HepG2 (cell line): ENCODE data around the gene CRISPLD2. TPM values are rescaled to one million over a fixed set of nuclear protein-coding genes. Genes with fewer than 3 reads are reported as not detected.

Experiments used
- FOXC1 ChIP-seq: sonication (generic); formaldehyde crosslinking; IDR thresholded peaks from 2 replicates; pipeline ENCODE4 v1.8.0; 2022; ENCODE audit warnings: mild to moderate bottlenecking, missing genetic modification reagents, borderline replicate concordance
- HCFC1 ChIP-seq: fragments of 150-350 bp; IDR thresholded peaks from 2 replicates; pipeline ENCODE4 v1.6.1; 2014; ENCODE audit warnings: low read depth, low read length
- HOXA9 ChIP-seq: sonication (generic); formaldehyde crosslinking; IDR thresholded peaks from 2 replicates; pipeline ENCODE4 v1.8.1; 2022; ENCODE audit warnings: missing genetic modification reagents, mild to moderate bottlenecking, moderate library complexity, borderline replicate concordance
- MAFG ChIP-seq: sonication (generic); formaldehyde crosslinking; IDR thresholded peaks from 2 replicates; pipeline ENCODE4 v1.5.1; 2020; ENCODE audit warnings: mild to moderate bottlenecking, missing genetic modification reagents
- MED13 ChIP-seq: sonication (generic); formaldehyde crosslinking; IDR thresholded peaks from 2 replicates; pipeline ENCODE4 v1.5.0; 2020; ENCODE audit warnings: missing genetic modification reagents
- MXD4 ChIP-seq: IDR thresholded peaks from 2 replicates; pipeline ENCODE4 v1.6.1; 2016; ENCODE audit warnings: mild to moderate bottlenecking, missing biosample characterization, missing genetic modification reagents
- PCBP1 ChIP-seq: fragments of 200-400 bp; formaldehyde crosslinking; IDR thresholded peaks from 2 replicates; pipeline ENCODE4 v1.6.1; 2017; ENCODE audit warnings: mild to moderate bottlenecking, low read depth, low read length, borderline replicate concordance
- PHB2 ChIP-seq: fragments of 450-650 bp; IDR thresholded peaks from 2 replicates; pipeline ENCODE4 v1.6.1; 2018; ENCODE audit not compliant: partially characterized antibody
- PHF21A ChIP-seq: sonication (generic); formaldehyde crosslinking; IDR thresholded peaks from 2 replicates; pipeline ENCODE4 v1.5.0; 2020; ENCODE audit warnings: mild to moderate bottlenecking, missing genetic modification reagents
- POLR2G ChIP-seq: fragments of 200-400 bp; formaldehyde crosslinking; IDR thresholded peaks from 2 replicates; pipeline ENCODE4 v1.6.1; 2018; ENCODE audit warnings: mild to moderate bottlenecking, low read depth, low read length, moderate library complexity
- RNF2 ChIP-seq: fragments of 450-650 bp; conservative IDR thresholded peaks from 2 replicates; pipeline ENCODE4 v1.6.1; 2016; ENCODE audit warnings: low read depth
- SRSF4 ChIP-seq: fragments of 200-400 bp; formaldehyde crosslinking; IDR thresholded peaks from one replicate; pipeline ENCODE4 v1.6.1; 2018; ENCODE audit warnings: mild to moderate bottlenecking, low read depth, low read length, moderate library complexity; ENCODE audit not compliant: poor library complexity, severe bottlenecking
- THRA ChIP-seq: sonication (generic); formaldehyde crosslinking; IDR thresholded peaks from 2 replicates; pipeline ENCODE4 v1.4.0; 2020; ENCODE audit warnings: missing genetic modification reagents, borderline replicate concordance
- ZMYM4 ChIP-seq: sonication (generic); formaldehyde crosslinking; IDR thresholded peaks from 2 replicates; pipeline ENCODE4 v1.8.1; 2023; ENCODE audit warnings: mild to moderate bottlenecking, missing genetic modification reagents
- ZNF253 ChIP-seq: sonication (generic); formaldehyde crosslinking; IDR thresholded peaks from 2 replicates; pipeline ENCODE4 v1.8.0; 2022; ENCODE audit warnings: mild to moderate bottlenecking, missing genetic modification reagents, borderline replicate concordance
- ZNF510 ChIP-seq: sonication (generic); formaldehyde crosslinking; IDR thresholded peaks from 2 replicates; pipeline ENCODE4 v1.4.0; 2020; ENCODE audit warnings: low read depth, mild to moderate bottlenecking, missing genetic modification reagents
- ZNF614 ChIP-seq: IDR thresholded peaks from 2 replicates; pipeline ENCODE4 v1.6.1; 2018; ENCODE audit warnings: missing biosample characterization, missing genetic modification reagents, inconsistent platforms, borderline replicate concordance
- ZNF615 ChIP-seq: sonication (generic); formaldehyde crosslinking; IDR thresholded peaks from 2 replicates; pipeline ENCODE4 v1.5.0; 2020; ENCODE audit warnings: mild to moderate bottlenecking, missing genetic modification reagents, borderline replicate concordance
- ZNF672 ChIP-seq: sonication (generic); formaldehyde crosslinking; IDR thresholded peaks from 2 replicates; pipeline ENCODE4 v1.8.1; 2022; ENCODE audit warnings: missing genetic modification reagents
- ZNF75D ChIP-seq: sonication (generic); formaldehyde crosslinking; IDR thresholded peaks from 2 replicates; pipeline ENCODE4 v1.8.1; 2023; ENCODE audit warnings: missing genetic modification reagents, mild to moderate bottlenecking, borderline replicate concordance
- ZNF780A ChIP-seq: sonication (generic); formaldehyde crosslinking; IDR thresholded peaks from 2 replicates; pipeline ENCODE4 v1.8.0; 2022; ENCODE audit warnings: mild to moderate bottlenecking, missing genetic modification reagents, moderate library complexity
- ZNF784 ChIP-seq: sonication (generic); formaldehyde crosslinking; IDR thresholded peaks from 2 replicates; pipeline ENCODE4 v1.5.1; 2020; ENCODE audit warnings: missing genetic modification reagents, mild to moderate bottlenecking, borderline replicate concordance
- polyA plus RNA-seq, 8 experiments: library from polyadenylated mRNA; depleted of rRNA in 3 of 8; stranded (reverse) in 7 of 8; unstranded in 1 of 8; fragments of >200 nt; fragmentation: Illumina TruSeq in 4 of 8; extraction: Trizol in 4 of 8; gene quantifications; 2 replicates each; pipeline versions ENCODE4 v1.2.1 to v1.2.3, GENCODE V29; 2011 to 2016; ENCODE audit warnings: low read depth in 4 of 8, missing spikeins in 1 of 8, mixed read lengths in 1 of 8; ENCODE audit not compliant: insufficient read depth in 1 of 8
- total RNA-seq, 5 experiments: library from RNA; depleted of rRNA; stranded (reverse); fragments of >200 nt; fragmentation: Illumina TruSeq; extraction: Trizol; gene quantifications; 2 replicates each; pipeline ENCODE4 v1.2.3, GENCODE V29; 2016; ENCODE audit warnings: low read depth in 1 of 5
- TF ChIP-seq, protein P1 (sequence below): sonication (generic); formaldehyde crosslinking; IDR thresholded peaks from 2 replicates; pipeline ENCODE4 v1.5.0; 2020; ENCODE audit warnings: mild to moderate bottlenecking, missing genetic modification reagents
- TF ChIP-seq, protein P2 (sequence below): sonication (generic); formaldehyde crosslinking; IDR thresholded peaks from 2 replicates; pipeline ENCODE4 v1.4.0; 2020; ENCODE audit warnings: missing genetic modification reagents
- TF ChIP-seq, protein P3 (sequence below): sonication (generic); formaldehyde crosslinking; IDR thresholded peaks from 2 replicates; pipeline ENCODE4 v1.9.0; 2021; ENCODE audit warnings: missing genetic modification reagents, mild to moderate bottlenecking, borderline replicate concordance

CRISPLD2 gene
- total and polyA plus RNA-seq, 2 of the 13 experiments (the other 11 are each of a cell fraction or from before 2014, with no cell fraction given) = 0.04 to 0.31 TPM

DNA sequence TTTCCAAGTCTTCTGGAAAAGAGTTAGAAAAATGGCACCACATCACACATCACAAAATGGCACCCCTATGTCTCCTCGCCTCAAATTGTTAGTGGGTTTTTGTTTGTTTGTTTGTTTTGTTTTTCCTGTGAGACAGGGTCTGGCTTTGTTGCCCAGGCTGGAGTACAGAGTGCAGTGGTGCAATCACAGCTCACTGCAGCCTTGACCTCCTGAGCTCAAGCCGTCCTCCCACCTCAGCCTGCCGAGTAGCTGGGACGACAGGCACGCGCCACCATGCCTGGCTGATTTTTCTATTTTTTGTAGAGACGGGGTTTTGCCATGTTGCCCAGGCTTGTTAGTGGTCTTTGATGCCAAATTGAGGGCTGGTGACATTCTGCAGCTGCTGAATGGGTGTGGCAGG, 3.8 kb upstream of the CRISPLD2 start (continued):
- TF ChIP-seq FOXC1 (CRISPR knock-in tag) = no peak
- TF ChIP-seq THRA = no peak
- TF ChIP-seq POLR2G = no peak
- 0 out of 2 replicates have a peak, but pooled peaks have one; percentile 22 for TF ChIP-seq ZMYM4 (CRISPR knock-in tag)
- TF ChIP-seq ZNF614 = no peak
- no peak for TF ChIP-seq PHF21A (CRISPR knock-in tag)
- TF ChIP-seq HOXA9 = no peak
- TF ChIP-seq ZNF784 (CRISPR knock-in tag) = no peak
- no peak for TF ChIP-seq ZNF510
- TF ChIP-seq MED13 (CRISPR knock-in tag) = no peak
- no peak for TF ChIP-seq PHB2
- TF ChIP-seq ZNF780A (CRISPR knock-in tag) = no peak
- TF ChIP-seq MXD4 (CRISPR knock-in tag) = no peak
- TF ChIP-seq ZNF75D (CRISPR knock-in tag) = no peak
- TF ChIP-seq ZNF672 = no peak
- TF ChIP-seq, protein P1, sequence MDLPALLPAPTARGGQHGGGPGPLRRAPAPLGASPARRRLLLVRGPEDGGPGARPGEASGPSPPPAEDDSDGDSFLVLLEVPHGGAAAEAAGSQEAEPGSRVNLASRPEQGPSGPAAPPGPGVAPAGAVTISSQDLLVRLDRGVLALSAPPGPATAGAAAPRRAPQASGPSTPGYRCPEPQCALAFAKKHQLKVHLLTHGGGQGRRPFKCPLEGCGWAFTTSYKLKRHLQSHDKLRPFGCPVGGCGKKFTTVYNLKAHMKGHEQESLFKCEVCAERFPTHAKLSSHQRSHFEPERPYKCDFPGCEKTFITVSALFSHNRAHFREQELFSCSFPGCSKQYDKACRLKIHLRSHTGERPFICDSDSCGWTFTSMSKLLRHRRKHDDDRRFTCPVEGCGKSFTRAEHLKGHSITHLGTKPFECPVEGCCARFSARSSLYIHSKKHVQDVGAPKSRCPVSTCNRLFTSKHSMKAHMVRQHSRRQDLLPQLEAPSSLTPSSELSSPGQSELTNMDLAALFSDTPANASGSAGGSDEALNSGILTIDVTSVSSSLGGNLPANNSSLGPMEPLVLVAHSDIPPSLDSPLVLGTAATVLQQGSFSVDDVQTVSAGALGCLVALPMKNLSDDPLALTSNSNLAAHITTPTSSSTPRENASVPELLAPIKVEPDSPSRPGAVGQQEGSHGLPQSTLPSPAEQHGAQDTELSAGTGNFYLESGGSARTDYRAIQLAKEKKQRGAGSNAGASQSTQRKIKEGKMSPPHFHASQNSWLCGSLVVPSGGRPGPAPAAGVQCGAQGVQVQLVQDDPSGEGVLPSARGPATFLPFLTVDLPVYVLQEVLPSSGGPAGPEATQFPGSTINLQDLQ = no peak
- TF ChIP-seq PCBP1 = no peak
- TF ChIP-seq ZNF615 = no peak
- TF ChIP-seq, protein P2, sequence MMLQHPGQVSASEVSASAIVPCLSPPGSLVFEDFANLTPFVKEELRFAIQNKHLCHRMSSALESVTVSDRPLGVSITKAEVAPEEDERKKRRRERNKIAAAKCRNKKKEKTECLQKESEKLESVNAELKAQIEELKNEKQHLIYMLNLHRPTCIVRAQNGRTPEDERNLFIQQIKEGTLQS (CRISPR knock-in tag) = no peak
- TF ChIP-seq, protein P3, sequence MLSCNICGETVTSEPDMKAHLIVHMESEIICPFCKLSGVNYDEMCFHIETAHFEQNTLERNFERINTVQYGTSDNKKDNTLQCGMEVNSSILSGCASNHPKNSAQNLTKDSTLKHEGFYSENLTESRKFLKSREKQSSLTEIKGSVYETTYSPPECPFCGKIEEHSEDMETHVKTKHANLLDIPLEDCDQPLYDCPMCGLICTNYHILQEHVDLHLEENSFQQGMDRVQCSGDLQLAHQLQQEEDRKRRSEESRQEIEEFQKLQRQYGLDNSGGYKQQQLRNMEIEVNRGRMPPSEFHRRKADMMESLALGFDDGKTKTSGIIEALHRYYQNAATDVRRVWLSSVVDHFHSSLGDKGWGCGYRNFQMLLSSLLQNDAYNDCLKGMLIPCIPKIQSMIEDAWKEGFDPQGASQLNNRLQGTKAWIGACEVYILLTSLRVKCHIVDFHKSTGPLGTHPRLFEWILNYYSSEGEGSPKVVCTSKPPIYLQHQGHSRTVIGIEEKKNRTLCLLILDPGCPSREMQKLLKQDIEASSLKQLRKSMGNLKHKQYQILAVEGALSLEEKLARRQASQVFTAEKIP = no peak
- no peak for TF ChIP-seq SRSF4
- 0 out of 2 replicates have a peak, but pooled peaks have one; percentile 30 for TF ChIP-seq RNF2
- no peak for TF ChIP-seq HCFC1
- no peak for TF ChIP-seq ZNF253 (CRISPR knock-in tag)
- TF ChIP-seq MAFG = no peak
